D721Med (cell line): ENCODE data around the gene RRAGA.
"Not testable (repeated sequence)": the region's sequence is repeated elsewhere in the genome, so short reads cannot be mapped to it uniquely, and the experiment has no call there.

Experiments used
- DNase-seq: peaks from one replicate; pipeline ENCODE4 v3.0.0; 2011; ENCODE audit warnings: low spot score; ENCODE audit not compliant: insufficient read length
- FAIRE-seq: peaks from 2 replicates; lab custom pipeline; 2011; peaks lifted over from hg19 to GRCh38; lab: Jason Lieb, UNC
- TF ChIP-seq, protein P1 (sequence below): IDR thresholded peaks from 2 replicates; pipeline ENCODE4 v1.5.1; 2012; ENCODE audit warnings: mild to moderate bottlenecking, control low read depth; ENCODE audit not compliant: insufficient read depth; ENCODE audit errors: missing control alignments

The RRAGA gene

DNA sequence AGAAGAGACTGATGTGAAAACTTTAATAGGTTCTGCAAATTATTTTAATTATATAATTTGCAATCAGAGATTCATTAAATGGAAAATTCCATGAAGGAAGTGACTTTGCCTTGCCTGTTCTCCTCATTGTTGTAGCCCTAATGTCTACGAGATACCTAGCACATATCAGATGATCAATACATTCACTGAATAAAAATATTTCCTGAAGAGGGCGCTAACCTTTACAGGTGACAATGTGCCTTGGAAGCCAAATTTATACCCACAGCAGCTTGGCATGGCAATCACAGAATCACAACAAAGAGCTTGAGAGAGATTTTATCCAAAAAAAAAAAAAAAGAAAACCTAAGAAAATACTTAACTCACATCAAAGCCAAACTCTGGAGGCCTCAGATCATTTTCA, 36.1 kb downstream of the RRAGA start:
- TF ChIP-seq, protein P1, sequence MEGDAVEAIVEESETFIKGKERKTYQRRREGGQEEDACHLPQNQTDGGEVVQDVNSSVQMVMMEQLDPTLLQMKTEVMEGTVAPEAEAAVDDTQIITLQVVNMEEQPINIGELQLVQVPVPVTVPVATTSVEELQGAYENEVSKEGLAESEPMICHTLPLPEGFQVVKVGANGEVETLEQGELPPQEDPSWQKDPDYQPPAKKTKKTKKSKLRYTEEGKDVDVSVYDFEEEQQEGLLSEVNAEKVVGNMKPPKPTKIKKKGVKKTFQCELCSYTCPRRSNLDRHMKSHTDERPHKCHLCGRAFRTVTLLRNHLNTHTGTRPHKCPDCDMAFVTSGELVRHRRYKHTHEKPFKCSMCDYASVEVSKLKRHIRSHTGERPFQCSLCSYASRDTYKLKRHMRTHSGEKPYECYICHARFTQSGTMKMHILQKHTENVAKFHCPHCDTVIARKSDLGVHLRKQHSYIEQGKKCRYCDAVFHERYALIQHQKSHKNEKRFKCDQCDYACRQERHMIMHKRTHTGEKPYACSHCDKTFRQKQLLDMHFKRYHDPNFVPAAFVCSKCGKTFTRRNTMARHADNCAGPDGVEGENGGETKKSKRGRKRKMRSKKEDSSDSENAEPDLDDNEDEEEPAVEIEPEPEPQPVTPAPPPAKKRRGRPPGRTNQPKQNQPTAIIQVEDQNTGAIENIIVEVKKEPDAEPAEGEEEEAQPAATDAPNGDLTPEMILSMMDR, result peak; percentile 36
- FAIRE-seq (no peak), DNase-seq (no peak)

DNA sequence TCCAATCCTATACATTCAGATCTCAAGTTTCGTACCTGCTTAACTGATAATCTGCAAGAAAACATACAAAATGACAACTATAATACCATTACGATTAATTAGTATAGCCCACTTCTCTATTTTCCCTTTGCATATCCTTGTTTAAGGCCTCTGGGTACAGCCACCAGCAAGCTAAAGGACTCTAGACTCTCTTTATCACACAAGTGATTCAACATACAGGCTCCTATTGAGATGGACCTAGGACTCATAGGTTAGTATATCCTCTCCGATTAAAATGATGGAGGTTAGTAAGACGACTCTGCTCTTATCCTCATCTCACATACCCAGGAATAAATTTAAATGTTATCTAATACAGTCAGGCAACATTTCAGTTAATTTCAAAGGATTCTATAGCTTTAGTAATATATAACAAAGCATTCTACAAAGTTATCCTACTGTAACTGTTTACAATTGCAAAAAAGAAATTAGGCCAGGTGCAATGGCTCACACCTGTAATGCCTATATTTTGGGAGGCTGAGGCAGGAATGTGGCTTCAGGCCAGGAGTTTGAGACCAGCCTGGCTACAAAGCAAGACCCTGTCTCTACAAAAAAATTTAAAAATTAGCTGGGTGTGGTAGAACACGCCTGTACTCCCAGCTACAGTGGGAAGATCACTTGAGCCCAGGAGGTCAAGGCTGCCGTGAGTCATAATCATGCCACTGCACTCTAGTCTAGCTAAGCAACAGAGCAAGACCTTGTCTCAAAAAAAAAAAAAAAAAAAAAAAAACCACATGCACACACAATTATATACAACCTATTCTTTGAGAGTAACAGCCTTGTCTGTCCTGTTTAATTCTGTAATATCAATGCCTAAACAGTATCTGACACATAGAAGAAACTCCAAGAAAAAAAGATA, 38.1 kb downstream of the RRAGA start:
- no peak for FAIRE-seq

DNA sequence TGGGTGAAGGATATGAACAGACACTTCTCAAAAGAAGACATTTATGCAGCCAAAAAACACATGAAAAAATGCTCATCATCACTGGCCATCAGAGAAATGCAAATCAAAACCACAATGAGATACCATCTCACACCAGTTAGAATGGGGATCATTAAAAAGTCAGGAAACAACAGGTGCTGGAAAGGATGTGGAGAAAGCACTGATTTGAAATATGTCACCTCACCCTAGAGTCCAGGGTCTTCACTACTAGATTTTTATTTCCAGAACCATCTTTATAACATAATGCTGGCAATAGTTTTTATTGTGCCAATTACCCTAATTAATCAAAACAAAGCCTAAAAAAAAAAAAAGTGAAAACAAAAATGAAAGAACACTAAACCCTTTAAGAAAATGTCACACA, 48.2 kb downstream of the RRAGA start:
- DNase-seq, FAIRE-seq: not testable (repeated sequence)

More for the DNA sequence above, 38.1 kb downstream of the RRAGA start:
- TF ChIP-seq, protein P1, result no peak
- DNase-seq, result no peak
